CD4-positive, alpha-beta T cell treated with Interleukin-17A for 1 hour (primary cell): ENCODE results near the gene VPS11.

Experiments
- DNase-seq: peaks from one replicate; pipeline ENCODE4 v3.0.0-alpha.2; 2020

VPS11 gene

GRCh38 chr11:119106564-119107537 lies 39.2 kb downstream of the VPS11 start, which contains the start of gene C2CD2L:
Gene C2CD2L, plus strand, starts transcription at chr11:119107344. Its CDS starts 398 bp downstream, at chr11:119107742.
- peak; percentile 91 for DNase-seq

GRCh38 chr11:119107538-119108145 lies 40.0 kb downstream of the VPS11 start:
- DNase-seq: no peak

GRCh38 chr11:119108146-119108856 lies 40.7 kb downstream of the VPS11 start:
- DNase-seq: peak; percentile 33

GRCh38 chr11:119108857-119109221 lies 41.2 kb downstream of the VPS11 start:
- DNase-seq: no peak

- DNase-seq: no peak
Observed at GRCh38 chr11:119109843-119110242, 42.2 kb downstream of the VPS11 start.

GRCh38 chr11:119110439-119110838 lies 42.8 kb downstream of the VPS11 start:
- DNase-seq: no peak

GRCh38 chr11:119111361-119111925 lies 43.8 kb downstream of the VPS11 start:
- DNase-seq: no peak

- DNase-seq: no peak
Observed at GRCh38 chr11:119112314-119113020, 44.8 kb downstream of the VPS11 start.

- DNase-seq: no peak
Observed at GRCh38 chr11:119113716-119114115, 46.1 kb downstream of the VPS11 start.

GRCh38 chr11:119114351-119114750 lies 46.7 kb downstream of the VPS11 start:
- no peak for DNase-seq

GRCh38 chr11:119115484-119116234 lies 48.0 kb downstream of the VPS11 start:
- DNase-seq: peak; percentile 42

- no peak for DNase-seq
Observed at GRCh38 chr11:119116235-119116594, 48.6 kb downstream of the VPS11 start.

- no peak for DNase-seq
Observed at GRCh38 chr11:119116601-119117000, 49.0 kb downstream of the VPS11 start.

- DNase-seq: no peak
Observed at GRCh38 chr11:119117004-119117706, 49.5 kb downstream of the VPS11 start.

GRCh38 chr11:119118227-119118626 lies 50.6 kb downstream of the VPS11 start:
- DNase-seq: no peak

GRCh38 chr11:119118946-119119345 lies 51.3 kb downstream of the VPS11 start:
- no peak for DNase-seq

- no peak for DNase-seq
Observed at GRCh38 chr11:119120639-119121007, 53.0 kb downstream of the VPS11 start.

- DNase-seq: peak; percentile 100
Observed at GRCh38 chr11:119121008-119121810, 53.6 kb downstream of the VPS11 start, which contains the start of gene HINFP. Gene HINFP, plus strand, starts transcription at chr11:119121580. Its CDS starts 5,365 bp downstream, at chr11:119126945.

- DNase-seq: no peak
Observed at GRCh38 chr11:119121811-119122124, 54.1 kb downstream of the VPS11 start.

GRCh38 chr11:119125821-119126220 lies 58.2 kb downstream of the VPS11 start:
- no peak for DNase-seq
